ENCODE measurements around the gene NLRC3. TPM values are rescaled to one million over a fixed set of nuclear protein-coding genes. Genes with fewer than 3 reads are reported as not detected.
"Not testable (repeated sequence)": the region's sequence is repeated elsewhere in the genome, so short reads cannot be mapped to it uniquely, and the experiment has no call there.

NLRC3 gene
- total and polyA plus RNA-seq, 2 donors from 2014 or later = 0.52 to 5.3 TPM

DNA sequence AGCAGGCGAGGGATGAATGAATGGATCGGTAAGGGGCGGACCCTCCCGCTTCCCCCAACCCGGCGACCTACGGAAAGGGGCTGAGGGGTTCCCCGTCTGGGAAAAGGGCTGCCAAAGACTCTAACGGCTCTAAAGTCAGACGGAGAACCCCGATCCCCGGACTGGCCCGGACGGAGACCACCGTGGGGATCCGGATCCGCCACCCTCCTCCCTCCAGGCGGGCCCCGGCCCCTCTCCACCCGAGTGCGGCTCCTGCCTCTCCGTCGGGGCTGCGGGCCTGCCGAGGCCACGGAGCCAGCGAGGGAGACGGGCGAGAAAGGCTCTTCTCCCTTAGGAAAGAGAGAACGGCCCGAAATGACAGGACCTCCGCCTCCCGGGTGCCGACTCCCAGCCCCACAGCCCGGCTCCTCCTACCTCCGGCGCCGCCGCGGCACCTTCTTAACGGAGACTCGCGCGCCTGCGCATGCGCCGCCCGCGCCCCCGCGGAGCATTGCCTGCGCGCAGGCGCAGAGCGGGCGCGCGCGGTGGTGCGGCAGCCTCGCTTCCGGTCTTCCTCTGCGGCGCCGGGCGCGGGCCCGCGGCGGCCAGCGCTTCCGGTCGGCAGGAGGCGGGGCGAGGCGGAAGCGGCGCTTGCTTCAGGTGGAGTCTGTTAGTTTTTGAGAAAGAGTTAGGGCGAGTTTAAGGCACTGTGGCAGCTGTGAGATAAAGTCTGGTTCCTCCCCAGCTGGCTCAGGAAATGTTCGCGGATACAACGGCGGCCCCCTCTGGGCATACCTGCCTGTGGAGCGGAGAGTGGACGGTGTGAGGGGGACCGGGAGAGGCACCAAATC, 34.2 kb upstream of the NLRC3 start, which contains the start of gene SLX4:
Gene SLX4 (minus strand): TSS at position 461 of the 830 bp plus-strand sequence. CDS start 2,642 bp downstream, outside the sequence.
- Histone ChIP-seq H3K27ac (ENCODE audit: low read depth in 2 of 2, low read length in 2 of 2) (peak within 1 kb of the TSS; percentile 63 to 76), H3K27me3 (ENCODE audit: control insufficient read depth, insufficient read depth, low read length) (no peaks in the 10 kb centered on the region), H3K9me3 (ENCODE audit: control insufficient read depth in 2 of 3, insufficient read depth in 1 of 3, low read length in 3 of 3) (no peaks in the 10 kb centered on the region), H3K4me3 (ENCODE audit: low read length in 3 of 3) (peak within 1 kb of the TSS; percentile 92 to 94 (median 92)), H3K9ac (ENCODE audit: low read length in 3 of 3) (peak within 1 kb of the TSS; percentile 81 to 92 (median 90)), H3K4me1 (ENCODE audit: control insufficient read depth in 2 of 3, insufficient read depth in 2 of 3, low read depth in 1 of 3, low read length in 3 of 3) (peaks cover 0 to 6% (median 3%) of the 10 kb centered on the region in 3 donors), H3K36me3 (ENCODE audit: control insufficient read depth in 2 of 3, insufficient read depth in 3 of 3, low read length in 3 of 3) (peaks cover 0 to 3% (median 0%) of the 10 kb centered on the region in 3 donors)
- TF ChIP-seq, protein P1, sequence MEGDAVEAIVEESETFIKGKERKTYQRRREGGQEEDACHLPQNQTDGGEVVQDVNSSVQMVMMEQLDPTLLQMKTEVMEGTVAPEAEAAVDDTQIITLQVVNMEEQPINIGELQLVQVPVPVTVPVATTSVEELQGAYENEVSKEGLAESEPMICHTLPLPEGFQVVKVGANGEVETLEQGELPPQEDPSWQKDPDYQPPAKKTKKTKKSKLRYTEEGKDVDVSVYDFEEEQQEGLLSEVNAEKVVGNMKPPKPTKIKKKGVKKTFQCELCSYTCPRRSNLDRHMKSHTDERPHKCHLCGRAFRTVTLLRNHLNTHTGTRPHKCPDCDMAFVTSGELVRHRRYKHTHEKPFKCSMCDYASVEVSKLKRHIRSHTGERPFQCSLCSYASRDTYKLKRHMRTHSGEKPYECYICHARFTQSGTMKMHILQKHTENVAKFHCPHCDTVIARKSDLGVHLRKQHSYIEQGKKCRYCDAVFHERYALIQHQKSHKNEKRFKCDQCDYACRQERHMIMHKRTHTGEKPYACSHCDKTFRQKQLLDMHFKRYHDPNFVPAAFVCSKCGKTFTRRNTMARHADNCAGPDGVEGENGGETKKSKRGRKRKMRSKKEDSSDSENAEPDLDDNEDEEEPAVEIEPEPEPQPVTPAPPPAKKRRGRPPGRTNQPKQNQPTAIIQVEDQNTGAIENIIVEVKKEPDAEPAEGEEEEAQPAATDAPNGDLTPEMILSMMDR (IDR thresholded peaks at IDR 0.05; ENCODE audit: borderline replicate concordance, extremely low read depth, insufficient read depth) = no peak
- peak; percentile 92 to 97 (median 95) for DNase-seq
- intact Hi-C loops (cut with DNase I) = no loop called here
- FAIRE-seq = no peak

DNA sequence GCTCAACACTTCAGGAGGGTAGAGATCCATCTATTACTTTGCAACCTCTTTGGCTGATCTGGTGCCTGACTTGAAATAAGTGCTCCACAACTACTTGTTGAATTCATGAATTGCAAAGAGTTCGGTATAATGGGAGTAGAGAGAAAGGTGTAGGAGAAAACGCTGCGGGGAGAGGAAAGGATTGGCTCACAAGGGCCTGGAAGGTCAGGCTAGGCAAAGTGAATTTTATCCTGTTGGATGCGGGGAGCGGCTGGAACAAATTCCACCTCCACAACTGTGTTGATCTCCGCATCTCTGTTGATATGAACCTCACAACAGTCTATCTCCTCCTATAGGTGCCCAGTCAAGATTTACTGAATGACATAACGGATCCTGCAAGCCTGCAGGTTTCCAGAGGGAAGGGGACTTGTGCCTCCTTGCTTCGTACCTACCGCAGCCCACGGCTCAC, 33.5 kb upstream of the NLRC3 start:
- Histone ChIP-seq H3K9ac (ENCODE audit: low read length in 3 of 3) (peak overlapping the region; percentile 2 to 78 (median 73)), H3K36me3 (ENCODE audit: control insufficient read depth in 2 of 3, insufficient read depth in 3 of 3, low read length in 3 of 3) (peaks cover 0 to 3% (median 0%) of the 10 kb centered on the region in 3 donors), H3K27ac (ENCODE audit: low read depth in 2 of 2, low read length in 2 of 2) (no peak overlapping the region), H3K4me1 (ENCODE audit: control insufficient read depth in 2 of 3, insufficient read depth in 2 of 3, low read depth in 1 of 3, low read length in 3 of 3) (peaks cover 0 to 6% (median 3%) of the 10 kb centered on the region in 3 donors), H3K9me3 (ENCODE audit: control insufficient read depth in 2 of 3, insufficient read depth in 1 of 3, low read length in 3 of 3) (no peaks in the 10 kb centered on the region), H3K4me3 (ENCODE audit: low read length in 3 of 3) (peak overlapping the region; percentile 60 to 94 (median 79)), H3K27me3 (ENCODE audit: control insufficient read depth, insufficient read depth, low read length) (no peaks in the 10 kb centered on the region)
- FAIRE-seq (no peak), DNase-seq (peak in 1 of 5 donors; percentile 42)
- intact Hi-C loops (cut with DNase I) = no loop called here
- TF ChIP-seq, protein P1 (IDR thresholded peaks at IDR 0.05; ENCODE audit: borderline replicate concordance, extremely low read depth, insufficient read depth) = no peak

DNA sequence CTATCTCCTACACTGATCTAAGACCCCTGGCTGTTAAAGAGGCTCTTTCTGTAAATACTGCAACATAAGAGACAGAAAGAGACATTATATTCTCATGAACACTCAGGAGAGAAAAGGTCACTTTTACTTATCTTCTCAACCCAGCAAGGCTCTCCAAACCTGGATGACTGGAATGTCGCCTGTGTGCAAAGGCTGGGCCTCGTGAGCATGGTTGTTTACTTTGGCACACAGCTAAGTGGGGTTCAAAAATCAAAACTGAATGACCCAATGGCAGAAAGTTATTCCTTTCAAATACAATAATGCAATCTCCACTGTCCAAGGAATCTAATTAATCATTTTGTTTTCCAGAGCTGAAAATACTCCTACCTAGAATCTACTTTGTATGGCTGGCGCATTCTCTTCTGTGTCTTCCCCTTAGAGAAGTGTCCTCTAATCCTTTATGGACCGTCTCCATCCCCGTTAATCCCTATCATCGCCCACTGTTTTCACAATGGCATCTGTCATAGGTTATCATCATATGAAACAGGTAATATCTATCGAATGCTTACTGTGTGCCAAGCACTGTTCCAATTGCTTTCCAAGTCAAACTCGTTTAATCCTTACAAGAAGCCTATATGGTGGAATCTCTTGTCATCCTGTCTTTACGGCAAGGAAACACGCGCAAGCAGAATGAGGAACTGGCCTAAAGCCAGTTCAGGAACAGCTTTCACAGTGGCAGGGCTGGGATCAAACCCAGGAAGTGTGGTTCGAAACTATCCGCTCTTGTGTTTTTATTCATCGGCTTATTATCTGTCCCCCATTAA, 32.9 kb upstream of the NLRC3 start:
- no peak for DNase-seq
- TF ChIP-seq, protein P1 (IDR thresholded peaks at IDR 0.05; ENCODE audit: borderline replicate concordance, extremely low read depth, insufficient read depth) = no peak
- H3K27ac ChIP-seq (ENCODE audit: low read depth in 2 of 2, low read length in 2 of 2) = no peak overlapping the region
- peak overlapping the region in 2 of 3 donors; percentile 60 to 94 for H3K4me3 ChIP-seq (ENCODE audit: low read length in 3 of 3)
- H3K9ac ChIP-seq (ENCODE audit: low read length in 3 of 3) = peak overlapping the region in 1 of 3 donors; percentile 78
- peaks cover 0 to 6% (median 3%) of the 10 kb centered on the region in 3 donors for H3K4me1 ChIP-seq (ENCODE audit: control insufficient read depth in 2 of 3, insufficient read depth in 2 of 3, low read depth in 1 of 3, low read length in 3 of 3)
- intact Hi-C loops (cut with DNase I) = no loop called here
- no peaks in the 10 kb centered on the region for H3K9me3 ChIP-seq (ENCODE audit: control insufficient read depth in 2 of 3, insufficient read depth in 1 of 3, low read length in 3 of 3)
- no peak for FAIRE-seq
- no peaks in the 10 kb centered on the region for H3K27me3 ChIP-seq (ENCODE audit: control insufficient read depth, insufficient read depth, low read length)
- peaks cover 0 to 3% (median 0%) of the 10 kb centered on the region in 3 donors for H3K36me3 ChIP-seq (ENCODE audit: control insufficient read depth in 2 of 3, insufficient read depth in 3 of 3, low read length in 3 of 3)

DNA sequence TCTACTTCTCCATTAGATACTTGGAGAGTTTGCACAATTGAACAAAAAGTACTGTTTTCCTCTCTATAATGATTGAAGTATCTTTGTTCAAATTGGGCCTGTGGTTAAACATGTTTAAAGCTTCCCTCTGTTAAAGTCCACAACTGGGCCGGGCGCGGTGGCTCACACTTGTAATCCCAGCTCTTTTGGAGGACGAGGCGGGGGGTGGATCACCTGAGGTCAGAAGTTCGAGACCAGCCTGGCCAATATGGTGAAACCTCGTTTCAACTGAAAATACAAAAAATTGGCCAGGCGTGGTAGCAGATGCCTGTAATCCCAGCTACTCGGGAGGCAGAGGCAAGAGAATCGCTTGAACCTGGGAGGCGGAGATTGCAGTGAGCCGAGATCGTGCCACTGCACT, 31.8 kb upstream of the NLRC3 start:
- H3K4me1 ChIP-seq (ENCODE audit: control insufficient read depth in 2 of 3, insufficient read depth in 2 of 3, low read depth in 1 of 3, low read length in 3 of 3); H3K4me3 ChIP-seq (ENCODE audit: low read length in 3 of 3); H3K27ac ChIP-seq (ENCODE audit: low read depth in 2 of 2, low read length in 2 of 2); intact Hi-C loops (cut with DNase I); H3K9me3 ChIP-seq (ENCODE audit: control insufficient read depth in 2 of 3, insufficient read depth in 1 of 3, low read length in 3 of 3); FAIRE-seq; DNase-seq; H3K27me3 ChIP-seq (ENCODE audit: control insufficient read depth, insufficient read depth, low read length); H3K9ac ChIP-seq (ENCODE audit: low read length in 3 of 3); H3K36me3 ChIP-seq (ENCODE audit: control insufficient read depth in 2 of 3, insufficient read depth in 3 of 3, low read length in 3 of 3): not testable (repeated sequence)
